BJ (cell line): ENCODE data around the gene SSBP4. TPM values are rescaled to one million over a fixed set of nuclear protein-coding genes. Genes with fewer than 3 reads are reported as not detected.

Source experiments
- CTCF ChIA-PET: fragments of 350-600 bp; formaldehyde crosslinking; extraction: SDS; loops from one replicate; lab custom pipeline; 2021; ENCODE audit warnings: antibody characterized with exemption, inconsistent platforms; lab: Yijun Ruan, JAX
- POLR2A ChIA-PET: fragments of 300-600 bp; sonication (Branson Sonifier 250); formaldehyde crosslinking; extraction: SDS; loops from one replicate; lab custom pipeline; 2021; ENCODE audit warnings: antibody characterized with exemption; lab: Charles Lee
- DNase-seq: peaks from one replicate; pipeline ENCODE4 v3.0.0-alpha.2; 2011; ENCODE audit warnings: low read depth
- H3K27me3 ChIP-seq: 2 replicates; pipeline ENCODE4 v1.6.0; 2011; ENCODE audit warnings: low read length; ENCODE audit not compliant: control insufficient read depth, insufficient read depth
- H3K36me3 ChIP-seq: 2 replicates; pipeline ENCODE4 v1.5.1; 2011; ENCODE audit warnings: low read length; ENCODE audit not compliant: control insufficient read depth, insufficient read depth
- H3K4me3 ChIP-seq: 2 replicates; pipeline ENCODE4 v1.5.1; 2011; ENCODE audit warnings: low read depth, mild to moderate bottlenecking, control low read depth, low read length
- CTCF ChIP-seq: IDR thresholded peaks from 2 replicates; pipeline ENCODE4 v1.5.1; 2011; ENCODE audit warnings: low read depth, mild to moderate bottlenecking, control low read depth, inconsistent platforms, low read length, moderate library complexity; ENCODE audit not compliant: insufficient read depth
- polyA plus RNA-seq: library from polyadenylated mRNA; depleted of rRNA; stranded (reverse); fragments of >200 nt; gene quantifications from 2 replicates; pipeline ENCODE4 v1.2.3, GENCODE V29; 2011

SSBP4 gene
- polyA plus RNA-seq, 1 experiment, result 24.1 TPM

- ChIA-PET POLR2A (no interaction called here), CTCF (interaction anchor here (1.2 to 6.7 kb wide), 4 partner anchors 13 to 24 kb away, joined by 3 to 39 read pairs (median 6); no protein-coding TSS in a partner anchor)
- no peak overlapping the region for H3K4me3 ChIP-seq
- DNase-seq, result no peak
- no peaks in the 10 kb centered on the region for H3K27me3 ChIP-seq
- TF ChIP-seq CTCF, result no peak
- peaks cover 10% of the 10 kb centered on the region for H3K36me3 ChIP-seq
These were observed 55.8 kb downstream of the SSBP4 start for GRCh38 chr19:18475004-18475453.

GRCh38 chr19:18475762-18476331, 56.6 kb downstream of the SSBP4 start:
- POLR2A ChIA-PET, result no interaction called here
- Histone ChIP-seq H3K27me3 (no peaks in the 10 kb centered on the region), H3K36me3 (peaks cover 10% of the 10 kb centered on the region), H3K4me3 (no peak overlapping the region)
- DNase-seq, result no peak
- CTCF ChIA-PET, result interaction anchor here (1.3 to 6.7 kb wide), 2 partner anchors 14 to 24 kb away, joined by 8 to 39 read pairs; no protein-coding TSS in a partner anchor
- no peak for TF ChIP-seq CTCF

DNA sequence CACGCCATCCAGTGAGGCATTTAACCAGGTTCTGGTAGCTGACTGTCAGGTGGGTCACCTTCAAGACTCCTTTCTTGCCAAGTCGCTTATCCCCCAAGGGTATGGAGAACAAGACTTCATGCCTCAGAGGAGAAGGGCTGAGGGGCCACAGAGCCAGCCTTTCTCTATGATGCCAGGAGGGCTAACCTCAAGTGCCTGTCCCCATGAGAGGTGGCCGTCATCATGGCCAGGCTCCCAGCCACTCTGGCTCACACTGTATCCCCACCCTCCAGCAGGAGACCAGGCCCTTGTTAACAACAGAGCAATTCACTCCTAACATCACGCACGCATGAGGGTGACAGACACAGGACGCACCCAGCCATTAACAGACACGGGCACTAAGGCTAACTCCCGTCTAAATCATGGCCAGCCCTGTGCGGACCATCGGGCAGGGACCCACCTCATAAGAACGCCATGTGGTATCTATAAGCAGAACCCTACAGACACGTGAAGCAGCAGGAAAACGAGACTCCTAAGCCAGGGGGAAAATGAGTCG, 57.4 kb downstream of the SSBP4 start:
- Histone ChIP-seq H3K36me3 (peaks cover 10% of the 10 kb centered on the region), H3K4me3 (no peak overlapping the region), H3K27me3 (no peaks in the 10 kb centered on the region)
- DNase-seq, result no peak
- POLR2A ChIA-PET, result no interaction called here
- no peak for TF ChIP-seq CTCF
- CTCF ChIA-PET, result interaction anchor here (1.0 to 6.9 kb wide), 3 partner anchors 8 to 44 kb away, joined by 4 to 39 read pairs (median 35); no protein-coding TSS in a partner anchor

DNA sequence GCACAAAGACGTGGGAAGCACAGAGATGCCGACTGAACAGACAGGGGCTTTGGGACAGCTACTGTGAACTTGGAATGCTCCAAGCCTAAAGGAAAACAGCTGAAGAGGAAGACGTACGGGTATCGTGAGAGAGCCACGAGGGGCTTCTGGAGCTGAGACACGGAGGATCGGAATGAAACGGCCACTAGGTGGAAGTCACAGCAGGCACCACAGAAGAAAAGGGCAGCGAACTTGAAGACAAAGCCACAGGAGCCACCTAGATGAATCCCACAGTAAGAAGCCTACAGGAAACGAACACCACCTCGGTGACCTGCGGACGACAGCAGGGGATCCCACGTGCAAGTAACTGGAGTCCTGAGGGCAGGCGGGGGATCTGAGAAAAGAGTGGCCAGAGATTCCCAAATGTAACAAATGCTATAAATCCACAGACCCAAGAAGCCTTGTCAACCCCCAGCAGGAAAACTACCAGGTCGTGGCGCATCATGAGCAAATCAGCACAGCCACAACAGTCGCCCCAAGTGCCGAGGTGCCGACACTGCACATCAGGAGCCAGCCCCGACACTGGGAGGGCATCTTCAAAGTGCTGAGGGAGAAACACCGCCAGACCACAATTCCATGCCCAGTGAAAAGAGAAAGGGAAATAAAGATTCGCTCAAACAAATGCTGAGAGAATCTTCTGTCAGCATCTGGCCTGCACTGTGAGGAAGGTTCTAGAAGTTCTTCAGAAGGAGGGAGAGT, 58.0 kb downstream of the SSBP4 start:
- no peak overlapping the region for H3K4me3 ChIP-seq
- no peak for DNase-seq
- ChIA-PET POLR2A (no interaction called here), CTCF (interaction anchor here (1.0 to 6.9 kb wide), 4 partner anchors 8 to 43 kb away, joined by 4 to 39 read pairs (median 20); no protein-coding TSS in a partner anchor)
- TF ChIP-seq CTCF, result peak; percentile 39
- H3K27me3 ChIP-seq, result no peaks in the 10 kb centered on the region
- H3K36me3 ChIP-seq, result peaks cover 9% of the 10 kb centered on the region

GRCh38 chr19:18477974-18478373, 58.8 kb downstream of the SSBP4 start:
- CTCF ChIA-PET, result interaction anchor here (0.8 to 6.9 kb wide), 5 partner anchors 9 to 42 kb away, joined by 3 to 35 read pairs (median 3); no protein-coding TSS in a partner anchor
- TF ChIP-seq CTCF, result no peak
- DNase-seq, result no peak
- H3K27me3 ChIP-seq, result no peaks in the 10 kb centered on the region
- H3K4me3 ChIP-seq, result no peak overlapping the region
- POLR2A ChIA-PET, result no interaction called here
- H3K36me3 ChIP-seq, result peaks cover 3% of the 10 kb centered on the region
